Coronary artery (tissue), 2 donors: ENCODE data around the gene DAO.

ENCODE experiments used
- DNase-seq: peaks from one replicate; pipeline ENCODE4 v3.0.0-alpha.2; 2017; ENCODE audit warnings: low spot score
- H3K27ac ChIP-seq, 2 donors: fragments of 200-600 bp; sonication (generic); one replicate each; pipeline ENCODE4 v1.5.1; 2016 to 2019
- H3K4me3 ChIP-seq: fragments of 200-600 bp; sonication (generic); 2 replicates; pipeline ENCODE4 v1.5.1; 2016; ENCODE audit warnings: mild to moderate bottlenecking, moderate library complexity
- TF ChIP-seq, protein P1 (sequence below): fragments of 200-600 bp; sonication (generic); IDR thresholded peaks from one replicate; pipeline ENCODE4 v1.5.1; 2019; ENCODE audit warnings: antibody characterized with exemption

DAO gene

DNA sequence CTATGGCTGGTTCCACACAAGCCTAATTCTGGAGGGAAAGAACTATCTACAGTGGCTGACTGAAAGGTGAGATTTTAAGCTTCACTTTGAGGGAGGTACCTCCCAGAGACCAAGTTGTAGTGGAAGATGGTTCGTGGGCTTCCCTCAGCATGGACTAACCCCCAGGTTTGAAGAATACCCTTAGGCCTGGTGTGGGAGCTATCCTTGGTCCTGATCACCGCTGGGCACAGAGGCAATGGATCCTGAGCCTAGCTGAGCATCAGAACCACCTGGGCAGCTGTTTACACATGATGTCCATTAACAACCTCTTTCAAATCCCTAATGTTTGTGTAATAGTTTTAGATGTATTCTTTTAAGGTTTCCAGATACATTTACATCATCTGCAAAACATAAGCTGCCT, 10.3 kb downstream of the DAO start:
- no peak for DNase-seq
- TF ChIP-seq, protein P1, sequence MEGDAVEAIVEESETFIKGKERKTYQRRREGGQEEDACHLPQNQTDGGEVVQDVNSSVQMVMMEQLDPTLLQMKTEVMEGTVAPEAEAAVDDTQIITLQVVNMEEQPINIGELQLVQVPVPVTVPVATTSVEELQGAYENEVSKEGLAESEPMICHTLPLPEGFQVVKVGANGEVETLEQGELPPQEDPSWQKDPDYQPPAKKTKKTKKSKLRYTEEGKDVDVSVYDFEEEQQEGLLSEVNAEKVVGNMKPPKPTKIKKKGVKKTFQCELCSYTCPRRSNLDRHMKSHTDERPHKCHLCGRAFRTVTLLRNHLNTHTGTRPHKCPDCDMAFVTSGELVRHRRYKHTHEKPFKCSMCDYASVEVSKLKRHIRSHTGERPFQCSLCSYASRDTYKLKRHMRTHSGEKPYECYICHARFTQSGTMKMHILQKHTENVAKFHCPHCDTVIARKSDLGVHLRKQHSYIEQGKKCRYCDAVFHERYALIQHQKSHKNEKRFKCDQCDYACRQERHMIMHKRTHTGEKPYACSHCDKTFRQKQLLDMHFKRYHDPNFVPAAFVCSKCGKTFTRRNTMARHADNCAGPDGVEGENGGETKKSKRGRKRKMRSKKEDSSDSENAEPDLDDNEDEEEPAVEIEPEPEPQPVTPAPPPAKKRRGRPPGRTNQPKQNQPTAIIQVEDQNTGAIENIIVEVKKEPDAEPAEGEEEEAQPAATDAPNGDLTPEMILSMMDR = no peak
- H3K4me3 ChIP-seq = no peak overlapping the region

DNA sequence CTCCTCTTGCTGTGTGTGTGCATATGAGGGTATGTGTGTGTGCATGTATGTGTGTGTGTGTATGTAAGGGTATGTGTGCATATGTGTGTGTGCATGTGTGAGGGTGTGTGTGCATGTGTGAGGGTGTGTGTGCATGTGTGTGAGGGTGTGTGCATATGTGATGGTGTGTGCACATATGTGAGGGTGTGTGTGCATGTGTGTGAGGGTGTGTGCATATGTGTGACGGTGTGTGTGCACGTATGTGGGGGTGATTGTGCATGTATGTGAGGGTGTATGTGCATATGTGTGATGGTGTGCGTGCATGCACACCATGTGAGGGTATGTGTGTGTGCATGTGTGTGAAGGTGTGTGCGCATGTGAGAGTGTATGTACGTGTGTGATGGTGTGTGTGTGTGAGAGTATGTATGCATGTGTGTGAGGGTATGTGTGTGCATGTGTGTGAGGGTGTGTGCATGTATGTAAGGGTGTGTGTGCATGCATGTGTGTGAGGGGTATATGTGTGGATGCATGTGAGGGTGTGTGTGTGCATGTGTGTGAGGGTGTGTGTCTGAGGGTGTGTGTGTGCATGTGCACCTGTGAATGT, 15.4 kb downstream of the DAO start:
- no peak overlapping the region for H3K27ac ChIP-seq
- TF ChIP-seq, protein P1 = no peak
- H3K4me3 ChIP-seq = no peak overlapping the region
- DNase-seq = no peak

More for the DNA sequence above, 10.3 kb downstream of the DAO start:
- no peak overlapping the region for H3K27ac ChIP-seq

DNA sequence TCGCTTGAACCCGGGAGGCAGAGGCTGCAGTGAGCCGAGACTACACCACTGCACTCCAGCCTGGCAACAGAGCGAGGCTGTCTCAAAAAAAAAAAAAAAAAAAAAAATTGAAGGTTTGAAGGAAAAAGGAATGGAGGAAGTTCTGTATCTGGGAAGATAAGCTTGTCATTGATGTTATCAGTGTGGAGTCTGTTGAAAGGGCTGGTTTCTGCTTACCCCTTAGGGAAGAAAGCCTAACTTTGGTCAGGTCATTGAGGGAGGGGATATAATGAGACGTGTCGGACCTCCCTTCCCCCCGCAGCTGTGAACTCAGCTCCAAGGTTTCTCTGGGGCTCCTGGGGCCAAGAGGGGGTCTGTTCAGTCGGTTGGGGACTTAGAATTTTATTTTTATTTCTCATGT, 16.4 kb downstream of the DAO start:
- TF ChIP-seq, protein P1 = no peak
- no peak for DNase-seq
- Histone ChIP-seq H3K27ac (no peak overlapping the region), H3K4me3 (no peak overlapping the region)

DNA sequence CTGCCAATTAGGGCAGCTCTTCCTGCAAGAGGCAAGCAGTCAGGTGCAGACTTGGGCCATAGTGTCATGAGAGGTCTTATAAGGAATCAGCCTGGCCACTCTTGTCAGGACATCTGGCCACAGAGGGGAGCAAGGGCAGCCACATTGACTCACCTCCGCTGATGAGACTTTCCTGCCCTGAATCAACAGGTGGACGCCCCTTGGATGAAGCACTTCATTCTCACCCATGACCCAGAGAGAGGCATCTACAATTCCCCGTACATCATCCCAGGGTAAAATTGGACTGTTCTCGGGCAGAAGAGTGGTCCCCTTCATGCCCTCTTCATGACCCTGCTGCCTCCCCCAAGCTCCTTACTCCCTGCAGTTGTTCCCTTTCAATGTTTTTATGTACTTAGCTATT, 16.9 kb downstream of the DAO start:
- Histone ChIP-seq H3K4me3 (no peak overlapping the region), H3K27ac (no peak overlapping the region)
- TF ChIP-seq, protein P1 = no peak
- DNase-seq = no peak

DNA sequence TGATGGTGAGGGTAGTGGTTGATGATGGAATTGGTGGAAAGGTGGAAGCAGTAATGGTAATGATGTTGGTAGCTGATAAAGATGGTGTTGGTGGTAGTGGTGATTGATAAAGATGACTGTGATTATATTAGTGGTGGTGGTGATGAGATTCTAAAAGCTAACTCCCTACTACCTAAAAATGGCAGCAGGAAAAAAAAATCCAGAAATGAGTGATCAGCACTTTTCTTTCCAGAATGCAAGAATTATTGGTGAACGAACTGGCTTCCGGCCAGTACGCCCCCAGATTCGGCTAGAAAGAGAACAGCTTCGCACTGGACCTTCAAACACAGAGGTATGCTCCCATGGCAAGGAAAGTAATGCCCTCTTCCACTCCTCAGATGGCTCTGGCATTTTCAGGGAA, 19.3 kb downstream of the DAO start:
- TF ChIP-seq, protein P1 = no peak
- Histone ChIP-seq H3K4me3 (no peak overlapping the region), H3K27ac (no peak overlapping the region)
- DNase-seq = no peak

DNA sequence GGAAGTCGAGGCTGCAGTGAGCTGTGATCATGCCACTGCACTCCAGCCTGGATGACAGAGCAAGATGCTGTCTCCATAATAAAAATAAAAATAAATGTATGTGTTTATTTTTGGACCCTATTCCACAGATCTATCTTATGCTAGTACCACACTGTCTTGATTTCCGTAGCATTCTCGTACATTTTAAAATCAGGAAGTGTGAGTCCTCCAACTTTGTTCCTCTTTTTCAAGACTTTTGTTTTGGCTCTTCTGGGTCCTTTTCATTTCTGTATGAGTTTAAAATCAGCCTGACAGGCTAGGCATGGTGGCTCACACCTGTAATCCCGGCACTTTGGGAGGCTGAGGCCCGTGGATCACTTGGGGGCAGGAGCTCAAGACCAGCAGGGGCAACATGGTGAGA, 25.8 kb downstream of the DAO start:
- Histone ChIP-seq H3K4me3 (no peak overlapping the region), H3K27ac (peak overlapping the region in 1 of 2 donors; percentile 52)
- TF ChIP-seq, protein P1 = no peak
- no peak for DNase-seq

DNA sequence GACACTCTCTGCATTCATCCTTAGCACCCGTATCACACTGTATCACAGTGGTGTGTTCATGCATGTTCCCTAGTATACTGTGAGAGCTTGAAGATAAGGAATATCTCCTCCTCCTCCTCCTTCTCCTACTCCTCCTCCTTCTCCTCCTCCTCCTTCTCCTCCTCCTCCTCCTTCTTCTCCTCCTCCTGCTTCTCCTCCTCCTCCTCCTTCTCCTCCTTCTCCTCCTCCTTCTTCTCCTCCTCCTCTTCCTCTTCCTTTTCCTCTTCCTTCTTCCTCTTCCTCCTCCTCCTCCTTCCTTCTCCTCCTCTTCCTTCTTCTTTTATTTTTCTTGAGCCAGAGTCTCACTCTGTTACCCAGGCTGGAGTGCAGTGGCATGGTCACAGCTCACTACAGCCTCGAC, 27.1 kb downstream of the DAO start:
- Histone ChIP-seq H3K4me3 (no peak overlapping the region), H3K27ac (peak overlapping the region in 1 of 2 donors; percentile 40)
- TF ChIP-seq, protein P1 = no peak
- DNase-seq = no peak
